GM23338 (cell line): Measurements from ENCODE around the gene KIAA1328. TPM values are rescaled to one million over a fixed set of nuclear protein-coding genes. Genes with fewer than 3 reads are reported as not detected.

Experiments used
- ATAC-seq: fragments of 200-7000 bp; cut with Tn5 transposase; 3 replicates; pipeline ENCODE4 v1.9.1; 2020
- DNase-seq: peaks from one replicate; pipeline ENCODE4 v3.0.0-alpha.2; 2015; ENCODE audit warnings: low spot score
- H2AFZ ChIP-seq: fragments of 200-600 bp; sonication (generic); 2 replicates; pipeline ENCODE4 v1.8.0; 2016; ENCODE audit warnings: antibody characterized with exemption, mild to moderate bottlenecking, moderate library complexity
- H3F3A ChIP-seq: fragments of 200-600 bp; sonication (generic); replicated peaks from 2 replicates; pipeline ENCODE4 v1.8.0; 2017; ENCODE audit warnings: antibody characterized with exemption, mixed run types, low read depth
- H3K27ac ChIP-seq: fragments of 200-600 bp; sonication (generic); 2 replicates; pipeline ENCODE4 v1.6.1; 2016; ENCODE audit warnings: low read depth
- H3K27me3 ChIP-seq: fragments of 200-600 bp; sonication (generic); 2 replicates; pipeline ENCODE4 v1.8.0; 2016; ENCODE audit warnings: mild to moderate bottlenecking, mixed run types, moderate library complexity; ENCODE audit not compliant: insufficient read depth
- H3K36me3 ChIP-seq: fragments of 200-600 bp; sonication (generic); 2 replicates; pipeline ENCODE4 v1.8.0; 2016; ENCODE audit warnings: mild to moderate bottlenecking; ENCODE audit not compliant: insufficient read depth
- H3K4me1 ChIP-seq: fragments of 200-600 bp; sonication (generic); 2 replicates; pipeline ENCODE4 v1.8.0; 2016; ENCODE audit warnings: mild to moderate bottlenecking, moderate library complexity; ENCODE audit not compliant: insufficient read depth
- H3K4me2 ChIP-seq: fragments of 200-600 bp; sonication (generic); 2 replicates; pipeline ENCODE4 v1.7.1; 2017; ENCODE audit warnings: mixed run types
- H3K4me3 ChIP-seq: fragments of 200-600 bp; sonication (generic); 2 replicates; pipeline ENCODE4 v1.6.1; 2016; ENCODE audit warnings: mixed run types
- H3K79me2 ChIP-seq: fragments of 200-600 bp; sonication (generic); replicated peaks from 2 replicates; pipeline ENCODE4 v1.8.0; 2017; ENCODE audit warnings: mild to moderate bottlenecking; ENCODE audit not compliant: insufficient read depth
- H3K9me2 ChIP-seq: fragments of 200-600 bp; sonication (generic); 2 replicates; pipeline ENCODE4 v1.8.0; 2017; ENCODE audit not compliant: insufficient read depth
- H4K20me1 ChIP-seq: fragments of 200-600 bp; sonication (generic); replicated peaks from 2 replicates; pipeline ENCODE4 v1.8.0; 2017; ENCODE audit warnings: mild to moderate bottlenecking; ENCODE audit not compliant: insufficient read depth
- H3K27ac Mint-ChIP-seq: 2 replicates; pipeline ENCODE4 v1.8.0; 2020; ENCODE audit warnings: inconsistent platforms, mild to moderate bottlenecking, moderate library complexity, mixed read lengths
- H3K27me3 Mint-ChIP-seq: 3 replicates; pipeline ENCODE4 v1.8.0; 2022; ENCODE audit warnings: low read depth, mild to moderate bottlenecking, moderate library complexity, mixed read lengths, inconsistent platforms; ENCODE audit not compliant: insufficient read depth, poor library complexity
- H3K36me3 Mint-ChIP-seq: 3 replicates; pipeline ENCODE4 v1.8.0; 2021; ENCODE audit warnings: low read depth, mild to moderate bottlenecking, inconsistent platforms, moderate library complexity, mixed read lengths
- H3K4me1 Mint-ChIP-seq: 3 replicates; pipeline ENCODE4 v1.8.0; 2020; ENCODE audit warnings: mild to moderate bottlenecking, inconsistent platforms, mixed read lengths
- H3K4me3 Mint-ChIP-seq: 3 replicates; pipeline ENCODE4 v1.8.0; 2021; ENCODE audit warnings: moderate library complexity, mild to moderate bottlenecking, inconsistent platforms, mixed read lengths
- H3K9me3 Mint-ChIP-seq: 3 replicates; pipeline ENCODE4 v1.8.0; 2020; ENCODE audit warnings: moderate library complexity, mild to moderate bottlenecking, inconsistent platforms, mixed read lengths
- ETS1 ChIP-seq: IDR thresholded peaks from 2 replicates; pipeline ENCODE4 v1.6.1; 2016; ENCODE audit warnings: antibody characterized with exemption
- JUNB ChIP-seq: IDR thresholded peaks from one replicate; pipeline ENCODE4 v1.6.1; 2016; ENCODE audit warnings: antibody characterized with exemption; ENCODE audit not compliant: unreplicated experiment
- NANOG ChIP-seq: IDR thresholded peaks from 2 replicates; pipeline ENCODE4 v1.6.1; 2016; ENCODE audit warnings: antibody characterized with exemption, borderline replicate concordance
- ZNF331 ChIP-seq: fragments of 250-450 bp; sonication (Bioruptor Pico); IDR thresholded peaks from 2 replicates; pipeline ENCODE4 v1.5.0; 2020; ENCODE audit warnings: low read depth, mild to moderate bottlenecking, moderate library complexity
- ZNF462 ChIP-seq: fragments of 250-450 bp; sonication (Bioruptor Pico); IDR thresholded peaks from 2 replicates; pipeline ENCODE4 v1.5.0; 2020; ENCODE audit warnings: mild to moderate bottlenecking, moderate library complexity
- polyA plus RNA-seq: library from polyadenylated mRNA; unstranded; fragments of >200 nt; fragmentation: Nextera tagmentation; extraction: Ambion mirVana; gene quantifications from 2 replicates; pipeline ENCODE4 v1.2.1, GENCODE V29; 2016
- total RNA-seq: library from RNA; depleted of rRNA; stranded (reverse); fragments of >200 nt; shearing (Covaris generic); gene quantifications from 2 replicates; pipeline ENCODE4 v1.2.3, GENCODE V29; 2014

Gene KIAA1328
- total and polyA plus RNA-seq, 2 experiments from 2014 or later: 5.2 to 8.4 TPM

DNA sequence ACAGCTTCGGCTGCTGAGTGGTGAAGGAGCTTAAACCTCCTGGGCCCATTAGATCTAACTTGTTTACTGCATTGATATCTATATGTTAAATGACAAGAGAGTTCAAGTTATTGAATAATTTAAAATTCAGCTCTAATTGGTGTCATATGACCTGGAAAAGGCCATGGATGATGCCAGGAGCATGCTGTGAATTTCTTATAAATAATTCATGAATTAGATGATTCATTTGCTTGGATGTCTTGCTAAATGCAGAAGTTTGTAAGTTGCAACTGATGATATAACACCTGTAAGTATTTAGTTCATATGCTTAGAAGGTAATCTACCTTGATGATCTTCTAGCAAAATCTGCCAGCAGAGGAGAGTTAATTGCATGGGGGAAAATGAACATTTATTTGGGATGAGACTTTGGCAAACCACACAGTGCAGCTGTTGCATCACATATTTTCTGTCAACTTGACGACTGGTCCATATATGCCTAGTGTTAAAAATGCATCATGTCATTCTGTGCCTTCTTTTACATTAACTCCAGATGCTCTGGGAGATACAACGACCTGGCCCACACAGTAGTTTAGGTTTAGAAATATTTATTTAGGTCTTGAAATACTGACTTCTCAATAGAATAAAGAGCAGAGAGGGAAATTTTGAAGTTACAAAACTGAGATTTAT, 226.3 kb downstream of the KIAA1328 start:
- H3K27me3 Mint-ChIP-seq: no peaks in the 10 kb centered on the region
- peaks cover 5% of the 10 kb centered on the region; the same call in 2 of the 3 replicates for H3K4me1 Mint-ChIP-seq
- no peak overlapping the region for H2AFZ ChIP-seq
- H3K27ac ChIP-seq: no peak overlapping the region
- TF ChIP-seq JUNB (no peak), ZNF462 (CRISPR knock-in tag) (no peak), NANOG (no peak), ZNF331 (CRISPR knock-in tag) (no peak), ETS1 (no peak)
- no peaks in the 10 kb centered on the region for H3K79me2 ChIP-seq
- no peak overlapping the region for H3K4me3 ChIP-seq
- H3K9me3 Mint-ChIP-seq: peaks cover 9% of the 10 kb centered on the region; the same call in 2 of the 3 replicates
- H4K20me1 ChIP-seq: 0 out of 2 replicates have a peak, but pooled peaks cover 5% of the 10 kb centered on the region
- H3K9me2 ChIP-seq: no peaks in the 10 kb centered on the region; the same call in 1 of the 2 replicates
- H3K36me3 ChIP-seq: no peaks in the 10 kb centered on the region
- H3K27me3 ChIP-seq: no peaks in the 10 kb centered on the region
- H3K27ac Mint-ChIP-seq: no peak overlapping the region
- DNase-seq (no peak), ATAC-seq (no peak)
- H3K4me3 Mint-ChIP-seq: no peak overlapping the region
- H3K4me2 ChIP-seq: no peak overlapping the region
- H3F3A ChIP-seq: no peaks in the 10 kb centered on the region
- peaks cover 7% of the 10 kb centered on the region; the same call in 2 of the 3 replicates for H3K36me3 Mint-ChIP-seq
- peaks cover 5% of the 10 kb centered on the region; the same call in 1 of the 2 replicates for H3K4me1 ChIP-seq
